ENCODE measurements around the gene TNRC18.
"Not testable (repeated sequence)": the region's sequence is repeated elsewhere in the genome, so short reads cannot be mapped to it uniquely, and the experiment has no call there.

Gene TNRC18

GRCh38 chr7:5323800-5324781, 99.5 kb downstream of the TNRC18 start:
- H3K36me3 ChIP-seq (ENCODE audit: control insufficient read depth, insufficient read depth, low read length): peaks cover 12% of the 10 kb centered on the region

GRCh38 chr7:5322621-5323410, 100.8 kb downstream of the TNRC18 start:
- Histone ChIP-seq H3K9me3 (ENCODE audit: control insufficient read depth, low read length) (no peaks in the 10 kb centered on the region), H3K27me3 (replicated peaks; ENCODE audit: control insufficient read depth, insufficient read depth, low read length, poor library complexity, severe bottlenecking) (no peaks in the 10 kb centered on the region), H3K4me1 (ENCODE audit: control insufficient read depth, insufficient read depth, low read length, poor library complexity, severe bottlenecking) (no peaks in the 10 kb centered on the region), H3K27ac (ENCODE audit: insufficient read depth, low read length, poor library complexity, severe bottlenecking) (no peak overlapping the region), H3K36me3 (ENCODE audit: control insufficient read depth, insufficient read depth, low read length) (peaks cover 16% of the 10 kb centered on the region), H3K4me3 (ENCODE audit: insufficient read depth, low read depth, low read length, poor library complexity, severe bottlenecking) (no peak overlapping the region)
- DNase-seq: no peak

More at GRCh38 chr7:5323800-5324781, 99.5 kb downstream of the TNRC18 start:
- DNase-seq; H3K9me3 ChIP-seq (ENCODE audit: control insufficient read depth, low read length); H3K4me3 ChIP-seq (ENCODE audit: insufficient read depth, low read depth, low read length, poor library complexity, severe bottlenecking); H3K4me1 ChIP-seq (ENCODE audit: control insufficient read depth, insufficient read depth, low read length, poor library complexity, severe bottlenecking); H3K27ac ChIP-seq (ENCODE audit: insufficient read depth, low read length, poor library complexity, severe bottlenecking); H3K27me3 ChIP-seq (replicated peaks; ENCODE audit: control insufficient read depth, insufficient read depth, low read length, poor library complexity, severe bottlenecking): not testable (repeated sequence)

GRCh38 chr7:5320802-5321396, 102.7 kb downstream of the TNRC18 start:
- Histone ChIP-seq H3K4me3 (ENCODE audit: insufficient read depth, low read depth, low read length, poor library complexity, severe bottlenecking) (no peak overlapping the region), H3K9me3 (ENCODE audit: control insufficient read depth, low read length) (no peaks in the 10 kb centered on the region), H3K36me3 (ENCODE audit: control insufficient read depth, insufficient read depth, low read length) (peaks cover 17% of the 10 kb centered on the region), H3K27ac (ENCODE audit: insufficient read depth, low read length, poor library complexity, severe bottlenecking) (no peak overlapping the region), H3K4me1 (ENCODE audit: control insufficient read depth, insufficient read depth, low read length, poor library complexity, severe bottlenecking) (no peaks in the 10 kb centered on the region), H3K27me3 (replicated peaks; ENCODE audit: control insufficient read depth, insufficient read depth, low read length, poor library complexity, severe bottlenecking) (no peaks in the 10 kb centered on the region)
- DNase-seq: no peak

- H3K27me3 ChIP-seq (replicated peaks; ENCODE audit: control insufficient read depth, insufficient read depth, low read length, poor library complexity, severe bottlenecking): no peaks in the 10 kb centered on the region
- no peak for DNase-seq
- no peak overlapping the region for H3K4me3 ChIP-seq (ENCODE audit: insufficient read depth, low read depth, low read length, poor library complexity, severe bottlenecking)
- H3K36me3 ChIP-seq (ENCODE audit: control insufficient read depth, insufficient read depth, low read length): peaks cover 21% of the 10 kb centered on the region
- H3K9me3 ChIP-seq (ENCODE audit: control insufficient read depth, low read length): no peaks in the 10 kb centered on the region
- no peaks in the 10 kb centered on the region for H3K4me1 ChIP-seq (ENCODE audit: control insufficient read depth, insufficient read depth, low read length, poor library complexity, severe bottlenecking)
- no peak overlapping the region for H3K27ac ChIP-seq (ENCODE audit: insufficient read depth, low read length, poor library complexity, severe bottlenecking)
Observed at GRCh38 chr7:5320391-5320790, 103.2 kb downstream of the TNRC18 start.

GRCh38 chr7:5318613-5319012, 105.0 kb downstream of the TNRC18 start:
- H3K9me3 ChIP-seq (ENCODE audit: control insufficient read depth, low read length); H3K4me1 ChIP-seq (ENCODE audit: control insufficient read depth, insufficient read depth, low read length, poor library complexity, severe bottlenecking); H3K4me3 ChIP-seq (ENCODE audit: insufficient read depth, low read depth, low read length, poor library complexity, severe bottlenecking); DNase-seq; H3K27ac ChIP-seq (ENCODE audit: insufficient read depth, low read length, poor library complexity, severe bottlenecking); H3K27me3 ChIP-seq (replicated peaks; ENCODE audit: control insufficient read depth, insufficient read depth, low read length, poor library complexity, severe bottlenecking): not testable (repeated sequence)
- peaks cover 25% of the 10 kb centered on the region for H3K36me3 ChIP-seq (ENCODE audit: control insufficient read depth, insufficient read depth, low read length)

- Histone ChIP-seq H3K4me3 (ENCODE audit: insufficient read depth, low read depth, low read length, poor library complexity, severe bottlenecking) (no peak overlapping the region), H3K27me3 (replicated peaks; ENCODE audit: control insufficient read depth, insufficient read depth, low read length, poor library complexity, severe bottlenecking) (no peaks in the 10 kb centered on the region), H3K4me1 (ENCODE audit: control insufficient read depth, insufficient read depth, low read length, poor library complexity, severe bottlenecking) (no peaks in the 10 kb centered on the region), H3K36me3 (ENCODE audit: control insufficient read depth, insufficient read depth, low read length) (peaks cover 29% of the 10 kb centered on the region), H3K9me3 (ENCODE audit: control insufficient read depth, low read length) (no peaks in the 10 kb centered on the region), H3K27ac (ENCODE audit: insufficient read depth, low read length, poor library complexity, severe bottlenecking) (no peak overlapping the region)
- DNase-seq: no peak
Observed at GRCh38 chr7:5315761-5316160, 107.9 kb downstream of the TNRC18 start.

GRCh38 chr7:5314864-5315263, 108.8 kb downstream of the TNRC18 start:
- Histone ChIP-seq H3K36me3 (ENCODE audit: control insufficient read depth, insufficient read depth, low read length) (peaks cover 24% of the 10 kb centered on the region), H3K9me3 (ENCODE audit: control insufficient read depth, low read length) (no peaks in the 10 kb centered on the region), H3K4me1 (ENCODE audit: control insufficient read depth, insufficient read depth, low read length, poor library complexity, severe bottlenecking) (no peaks in the 10 kb centered on the region), H3K27ac (ENCODE audit: insufficient read depth, low read length, poor library complexity, severe bottlenecking) (no peak overlapping the region), H3K4me3 (ENCODE audit: insufficient read depth, low read depth, low read length, poor library complexity, severe bottlenecking) (no peak overlapping the region), H3K27me3 (replicated peaks; ENCODE audit: control insufficient read depth, insufficient read depth, low read length, poor library complexity, severe bottlenecking) (no peaks in the 10 kb centered on the region)
- no peak for DNase-seq

GRCh38 chr7:5313076-5313885, 110.4 kb downstream of the TNRC18 start:
- not testable (repeated sequence) for H3K27ac ChIP-seq (ENCODE audit: insufficient read depth, low read length, poor library complexity, severe bottlenecking); H3K4me3 ChIP-seq (ENCODE audit: insufficient read depth, low read depth, low read length, poor library complexity, severe bottlenecking); DNase-seq; H3K4me1 ChIP-seq (ENCODE audit: control insufficient read depth, insufficient read depth, low read length, poor library complexity, severe bottlenecking); H3K27me3 ChIP-seq (replicated peaks; ENCODE audit: control insufficient read depth, insufficient read depth, low read length, poor library complexity, severe bottlenecking); H3K9me3 ChIP-seq (ENCODE audit: control insufficient read depth, low read length)
- peaks cover 17% of the 10 kb centered on the region for H3K36me3 ChIP-seq (ENCODE audit: control insufficient read depth, insufficient read depth, low read length)

GRCh38 chr7:5312276-5313070, 111.2 kb downstream of the TNRC18 start:
- not testable (repeated sequence) for H3K4me1 ChIP-seq (ENCODE audit: control insufficient read depth, insufficient read depth, low read length, poor library complexity, severe bottlenecking); H3K4me3 ChIP-seq (ENCODE audit: insufficient read depth, low read depth, low read length, poor library complexity, severe bottlenecking); DNase-seq; H3K27me3 ChIP-seq (replicated peaks; ENCODE audit: control insufficient read depth, insufficient read depth, low read length, poor library complexity, severe bottlenecking); H3K9me3 ChIP-seq (ENCODE audit: control insufficient read depth, low read length); H3K27ac ChIP-seq (ENCODE audit: insufficient read depth, low read length, poor library complexity, severe bottlenecking)
- peaks cover 23% of the 10 kb centered on the region for H3K36me3 ChIP-seq (ENCODE audit: control insufficient read depth, insufficient read depth, low read length)
